Vagina (tissue), 2 donors: ENCODE data around the gene GUF1. TPM values are rescaled to one million over a fixed set of nuclear protein-coding genes. Genes with fewer than 3 reads are reported as not detected.

Experiments
- DNase-seq, 2 donors: peaks; one replicate each; pipeline ENCODE4 v3.0.0-alpha.2; 2017; ENCODE audit errors: extremely low spot score in 2 of 2
- H3K27ac ChIP-seq: fragments of 200-600 bp; sonication (generic); one replicate; pipeline ENCODE4 v1.5.1; 2019
- H3K27me3 ChIP-seq: fragments of 200-600 bp; sonication (generic); one replicate; pipeline ENCODE4 v1.5.1; 2019
- H3K36me3 ChIP-seq, 2 donors: fragments of 200-600 bp; sonication (generic); one replicate each; pipeline ENCODE4 v1.5.1; 2017 to 2019
- H3K4me1 ChIP-seq: fragments of 200-600 bp; sonication (generic); one replicate; pipeline ENCODE4 v1.5.1; 2019
- H3K4me3 ChIP-seq, 2 donors: fragments of 200-600 bp; sonication (generic); 1 replicate in 1 of 2; 2 replicates in 1 of 2; pipeline ENCODE4 v1.5.1; 2016 to 2019
- H3K9me3 ChIP-seq: fragments of 200-600 bp; sonication (generic); one replicate; pipeline ENCODE4 v1.5.1; 2019
- CTCF ChIP-seq, 3 experiments: fragments of 450-650 bp in 2 of 3; fragments of 200-600 bp in 1 of 3; sonication (generic) in 1 of 3; IDR thresholded peaks; one replicate each; pipeline ENCODE4 v1.5.1; 2017 to 2019; ENCODE audit warnings: antibody characterized with exemption in 3 of 3, mild to moderate bottlenecking in 2 of 3, moderate library complexity in 2 of 3
- POLR2A ChIP-seq, 2 donors: fragments of 450-650 bp; IDR thresholded peaks; one replicate each; pipeline ENCODE4 v1.6.1; 2017; ENCODE audit warnings: antibody characterized with exemption in 2 of 2, mild to moderate bottlenecking in 2 of 2, moderate library complexity in 2 of 2
- POLR2AphosphoS5 ChIP-seq, 2 donors: sonication (generic); formaldehyde crosslinking; IDR thresholded peaks; one replicate each; pipeline ENCODE4 v1.9.0; 2017; ENCODE audit warnings: antibody characterized with exemption in 2 of 2, mild to moderate bottlenecking in 2 of 2, low read depth in 1 of 2; ENCODE audit not compliant: insufficient read depth in 1 of 2
- intact Hi-C: fragments of 100-400 bp; cut with DNase I; formaldehyde crosslinking; loops from one replicate; pipeline ENCODE4 v1.15.1; 2023
- total RNA-seq: library from RNA; depleted of rRNA; stranded (reverse); fragments of >200 nt; gene quantifications from one replicate; pipeline ENCODE4 v1.2.3, GENCODE V29; 2016

Gene GUF1
- total RNA-seq, 1 donor from 2014 or later, result 11.5 TPM

- no peak for TF ChIP-seq CTCF (IDR thresholded peaks at IDR 0.05)
- no peak for TF ChIP-seq POLR2A (IDR thresholded peaks at IDR 0.05)
- TF ChIP-seq POLR2AphosphoS5 (IDR thresholded peaks at IDR 0.05; ENCODE audit: insufficient read depth in 1 of 2, low read depth in 1 of 2), result no peak
- no peaks in the 10 kb centered on the region for H3K9me3 ChIP-seq
Observed at GRCh38 chr4:44716597-44716996, 38.4 kb downstream of the GUF1 start.

GRCh38 chr4:44720371-44720770, 42.2 kb downstream of the GUF1 start:
- H3K4me3 ChIP-seq, result no peak overlapping the region
- no peak for DNase-seq
- no peaks in the 10 kb centered on the region for H3K36me3 ChIP-seq
- TF ChIP-seq CTCF (IDR thresholded peaks at IDR 0.05) (no peak), POLR2A (IDR thresholded peaks at IDR 0.05) (no peak), POLR2AphosphoS5 (IDR thresholded peaks at IDR 0.05; ENCODE audit: insufficient read depth in 1 of 2, low read depth in 1 of 2) (no peak)
- peaks cover 22% of the 10 kb centered on the region for H3K4me1 ChIP-seq
- no peaks in the 10 kb centered on the region for H3K9me3 ChIP-seq
- no peaks in the 10 kb centered on the region for H3K27me3 ChIP-seq
- intact Hi-C loops, result no loop called here
- H3K27ac ChIP-seq, result no peak overlapping the region

More at GRCh38 chr4:44716597-44716996, 38.4 kb downstream of the GUF1 start:
- no peak for DNase-seq
- intact Hi-C loops, result no loop called here
- H3K27ac ChIP-seq, result no peak overlapping the region
- no peaks in the 10 kb centered on the region for H3K4me1 ChIP-seq
- H3K4me3 ChIP-seq, result no peak overlapping the region
- no peaks in the 10 kb centered on the region for H3K36me3 ChIP-seq
- H3K27me3 ChIP-seq, result no peaks in the 10 kb centered on the region

GRCh38 chr4:44722001-44722400, 43.8 kb downstream of the GUF1 start:
- H3K36me3 ChIP-seq, result no peaks in the 10 kb centered on the region
- H3K27me3 ChIP-seq, result no peaks in the 10 kb centered on the region
- no peak overlapping the region for H3K4me3 ChIP-seq
- TF ChIP-seq CTCF (IDR thresholded peaks at IDR 0.05), result no peak
- no peak for TF ChIP-seq POLR2AphosphoS5 (IDR thresholded peaks at IDR 0.05; ENCODE audit: insufficient read depth in 1 of 2, low read depth in 1 of 2)
- TF ChIP-seq POLR2A (IDR thresholded peaks at IDR 0.05), result no peak
- intact Hi-C loops, result no loop called here
- DNase-seq, result no peak
- peaks cover 28% of the 10 kb centered on the region for H3K4me1 ChIP-seq
- no peak overlapping the region for H3K27ac ChIP-seq
- H3K9me3 ChIP-seq, result no peaks in the 10 kb centered on the region

GRCh38 chr4:44725166-44725565, 46.9 kb downstream of the GUF1 start:
- H3K36me3 ChIP-seq, result no peaks in the 10 kb centered on the region
- H3K27me3 ChIP-seq, result no peaks in the 10 kb centered on the region
- intact Hi-C loops, result no loop called here
- no peaks in the 10 kb centered on the region for H3K9me3 ChIP-seq
- no peak overlapping the region for H3K27ac ChIP-seq
- peak overlapping the region; percentile 71 to 79 for H3K4me3 ChIP-seq
- DNase-seq, result no peak
- TF ChIP-seq POLR2A (IDR thresholded peaks at IDR 0.05) (no peak), POLR2AphosphoS5 (IDR thresholded peaks at IDR 0.05; ENCODE audit: insufficient read depth in 1 of 2, low read depth in 1 of 2) (no peak), CTCF (IDR thresholded peaks at IDR 0.05) (no peak)
- H3K4me1 ChIP-seq, result peaks cover 32% of the 10 kb centered on the region

GRCh38 chr4:44725726-44726037, 47.5 kb downstream of the GUF1 start:
- intact Hi-C loops, result no loop called here
- H3K4me3 ChIP-seq, result peak overlapping the region; percentile 71 to 79
- H3K9me3 ChIP-seq, result no peaks in the 10 kb centered on the region
- H3K4me1 ChIP-seq, result peaks cover 32% of the 10 kb centered on the region
- no peak for TF ChIP-seq POLR2AphosphoS5 (IDR thresholded peaks at IDR 0.05; ENCODE audit: insufficient read depth in 1 of 2, low read depth in 1 of 2)
- no peak for TF ChIP-seq POLR2A (IDR thresholded peaks at IDR 0.05)
- no peak for TF ChIP-seq CTCF (IDR thresholded peaks at IDR 0.05)
- no peak for DNase-seq
- peak overlapping the region; percentile 81 for H3K27ac ChIP-seq
- no peaks in the 10 kb centered on the region for H3K36me3 ChIP-seq
- no peaks in the 10 kb centered on the region for H3K27me3 ChIP-seq
